ENCODE data around the gene PORCN.
"Not testable (repeated sequence)": the region's sequence is repeated elsewhere in the genome, so short reads cannot be mapped to it uniquely, and the experiment has no call there.

Gene PORCN

DNA sequence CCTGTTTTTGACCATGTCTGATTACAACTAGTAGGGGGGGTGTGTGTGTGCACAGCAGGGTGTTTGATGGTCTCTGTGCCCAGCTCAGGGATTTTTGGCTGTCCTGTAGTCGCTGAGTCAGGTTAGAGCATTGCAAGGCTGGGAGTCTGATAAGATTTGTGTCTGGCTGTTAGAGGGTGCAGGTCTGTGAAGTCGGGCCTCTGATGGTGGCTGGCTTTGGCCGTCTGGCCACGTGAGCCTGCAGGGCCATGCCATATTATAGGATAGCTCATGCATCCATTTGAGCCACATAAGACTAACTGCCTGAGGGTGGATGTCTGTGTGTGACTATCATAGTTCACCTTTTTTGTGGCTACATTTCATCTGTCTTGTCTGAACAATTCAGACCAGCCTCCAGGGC is 4.9 kb downstream of the PORCN start:
- DNase-seq (ENCODE audit: low spot score): no peak

DNA sequence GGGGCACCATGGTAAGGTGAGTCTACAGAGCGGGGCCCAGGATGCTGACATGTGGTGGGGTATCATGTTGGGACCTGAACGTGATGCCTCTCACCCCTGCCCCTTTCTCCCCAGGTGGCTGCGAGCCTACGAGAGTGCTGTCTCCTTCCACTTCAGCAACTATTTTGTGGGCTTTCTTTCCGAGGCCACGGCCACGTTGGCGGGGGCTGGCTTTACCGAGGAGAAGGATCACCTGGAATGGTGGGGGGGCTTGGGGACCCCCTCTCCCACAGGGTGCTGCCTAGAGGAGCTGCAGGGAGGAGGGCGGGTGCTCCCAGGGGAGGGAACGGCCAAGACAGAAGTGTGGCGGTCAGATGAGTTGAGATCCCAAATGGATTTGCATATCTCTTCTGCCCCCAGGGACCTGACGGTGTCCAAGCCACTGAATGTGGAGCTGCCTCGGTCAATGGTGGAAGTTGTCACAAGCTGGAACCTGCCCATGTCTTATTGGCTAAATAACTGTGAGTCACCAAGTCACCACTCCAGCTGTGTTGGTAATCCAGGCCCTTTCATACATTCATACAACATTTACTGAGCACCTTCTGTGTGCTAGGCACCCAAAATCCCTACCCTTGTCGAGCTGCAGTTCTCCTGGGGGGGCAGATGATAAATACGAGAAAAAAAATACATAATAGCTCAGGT is 5.5 kb downstream of the PORCN start:
- DNase-seq (ENCODE audit: low spot score): no peak

- DNase-seq (ENCODE audit: low spot score): no peak
These were observed 6.2 kb downstream of the PORCN start for GRCh38 chrX:48514868-48515460.

- no peak for DNase-seq (ENCODE audit: low spot score)
These were observed 7.0 kb downstream of the PORCN start for GRCh38 chrX:48515842-48516241.

DNA sequence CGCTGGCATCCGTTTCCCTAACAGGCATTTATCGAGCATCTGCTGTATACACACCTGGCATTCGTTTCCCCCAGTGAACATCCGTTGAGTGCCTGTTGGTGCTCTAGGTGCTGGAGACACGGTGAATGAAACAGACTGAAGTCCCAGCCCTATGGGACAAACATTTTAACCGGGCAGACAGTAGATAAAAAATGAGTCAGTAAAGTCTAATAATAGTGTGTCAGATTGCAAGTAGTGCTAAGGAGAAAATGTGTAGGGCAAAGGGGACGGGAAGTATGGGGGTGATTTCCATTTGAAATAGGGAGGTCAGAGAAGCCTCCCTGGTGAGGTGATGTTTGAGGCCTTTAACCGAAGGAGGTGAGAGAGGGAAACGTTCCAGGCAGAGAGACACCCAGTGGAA is 7.5 kb downstream of the PORCN start:
- DNase-seq (ENCODE audit: low spot score): no peak

- no peak for DNase-seq (ENCODE audit: low spot score)
These were observed 8.2 kb downstream of the PORCN start for GRCh38 chrX:48516987-48517386.

DNA sequence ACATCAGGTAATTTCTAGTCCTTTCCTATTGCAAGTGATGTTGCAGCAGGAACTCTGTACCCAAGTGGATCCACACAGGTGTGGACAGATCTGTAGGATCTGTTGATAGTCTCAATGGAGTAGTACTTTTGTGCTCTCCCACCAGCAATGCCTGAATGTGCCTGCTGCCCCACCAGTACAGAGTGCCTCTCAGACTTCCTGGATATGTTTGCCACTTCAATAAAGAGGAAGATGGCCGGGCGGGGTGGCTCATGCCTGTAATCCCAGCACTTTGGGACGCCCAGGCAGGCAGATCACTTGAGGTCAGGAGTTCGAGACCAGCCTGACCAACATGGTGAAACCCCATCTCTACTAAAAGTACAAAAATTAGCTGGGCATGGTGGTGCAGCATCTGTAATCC is 10.7 kb downstream of the PORCN start:
- DNase-seq (ENCODE audit: low spot score): not testable (repeated sequence)

GRCh38 chrX:48520455-48520854 is 11.7 kb downstream of the PORCN start:
- DNase-seq (ENCODE audit: low spot score): no peak

GRCh38 chrX:48520976-48521352 is 12.2 kb downstream of the PORCN start:
- DNase-seq (ENCODE audit: low spot score): no peak

DNA sequence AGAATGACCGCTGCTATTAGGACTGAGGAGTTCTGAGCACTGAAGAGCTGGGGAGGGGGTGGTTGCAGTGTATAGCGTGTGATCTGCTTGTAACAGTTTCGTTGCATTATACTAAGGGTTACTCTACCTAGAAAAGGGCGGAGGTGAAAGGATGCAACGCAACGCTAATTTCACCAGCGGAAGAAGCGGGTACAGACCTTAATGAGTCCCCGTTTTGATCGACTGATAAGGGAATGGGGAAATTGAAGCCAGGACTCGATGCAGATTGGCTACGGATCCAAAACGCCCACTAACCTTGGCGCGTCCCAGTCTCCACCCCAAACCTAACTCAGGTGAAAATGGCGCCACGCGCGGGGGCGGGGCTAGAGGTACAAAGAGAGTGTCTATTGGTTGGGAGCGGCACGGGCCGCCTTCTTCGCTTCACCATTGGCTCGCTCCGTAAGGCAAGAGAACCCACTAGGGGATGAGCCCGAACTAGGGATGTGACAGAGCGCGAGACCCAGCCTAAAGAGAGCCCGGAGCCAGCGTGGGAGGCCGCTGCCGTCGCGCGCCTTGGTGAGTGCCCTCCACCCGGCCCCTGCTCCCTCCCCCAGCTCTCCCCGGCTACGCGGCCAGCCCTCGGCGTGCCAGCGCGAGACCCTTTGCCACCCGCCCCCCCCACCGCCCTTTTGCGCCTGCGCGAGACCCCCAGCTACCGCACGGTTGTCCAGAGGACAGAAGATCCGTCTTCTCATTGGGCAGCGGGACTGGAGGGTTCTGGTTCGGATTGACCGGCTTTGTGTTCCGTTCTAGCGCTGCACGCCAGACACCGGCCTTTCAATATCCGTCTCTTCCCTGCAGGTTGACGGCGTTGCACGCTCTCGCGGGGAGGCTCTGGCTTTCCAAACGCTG is 12.8 kb downstream of the PORCN start, which contains the start of gene EBP:
EBP (plus strand) TSS at position 456 of the 891 bp plus-strand sequence. CDS start 1,964 bp downstream, outside the sequence.
- DNase-seq (ENCODE audit: low spot score): peak; percentile 73

- DNase-seq (ENCODE audit: low spot score): no peak
These were observed 13.5 kb downstream of the PORCN start for GRCh38 chrX:48522291-48522690.

DNA sequence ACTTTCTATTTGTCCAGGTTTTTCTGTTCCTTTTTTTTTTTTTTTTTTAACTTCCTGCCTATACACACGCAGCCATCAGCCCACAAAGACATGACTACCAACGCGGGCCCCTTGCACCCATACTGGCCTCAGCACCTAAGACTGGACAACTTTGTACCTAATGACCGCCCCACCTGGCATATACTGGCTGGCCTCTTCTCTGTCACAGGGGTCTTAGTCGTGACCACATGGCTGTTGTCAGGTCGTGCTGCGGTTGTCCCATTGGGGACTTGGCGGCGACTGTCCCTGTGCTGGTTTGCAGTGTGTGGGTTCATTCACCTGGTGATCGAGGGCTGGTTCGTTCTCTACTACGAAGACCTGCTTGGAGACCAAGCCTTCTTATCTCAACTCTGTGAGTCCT is 14.9 kb downstream of the PORCN start:
- DNase-seq (ENCODE audit: low spot score): no peak

- not testable (repeated sequence) for DNase-seq (ENCODE audit: low spot score)
These were observed 17.1 kb downstream of the PORCN start for GRCh38 chrX:48525853-48526252.

DNA sequence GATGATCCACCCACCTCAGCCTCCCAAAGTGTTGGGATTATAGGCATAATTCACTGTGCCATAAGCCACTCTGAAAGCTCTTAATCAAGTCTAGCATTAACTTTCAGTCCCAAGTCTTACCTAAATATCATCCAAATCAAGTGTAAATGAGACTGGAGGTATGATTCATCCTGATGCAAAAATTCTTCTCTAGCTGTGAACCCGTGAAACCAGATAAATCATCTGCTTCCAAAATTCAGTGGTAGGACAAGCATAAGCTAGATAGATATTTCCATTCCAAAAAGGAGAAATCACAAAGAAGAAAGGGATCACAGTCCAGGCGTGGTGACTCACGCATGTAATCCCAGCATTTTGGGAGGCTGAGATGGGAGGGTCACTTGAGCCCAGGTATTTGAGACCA is 21.9 kb downstream of the PORCN start:
- no peak for DNase-seq (ENCODE audit: low spot score)

- DNase-seq (ENCODE audit: low spot score): no peak
These were observed 22.7 kb downstream of the PORCN start for GRCh38 chrX:48531358-48531959.

- no peak for DNase-seq (ENCODE audit: low spot score)
These were observed 23.4 kb downstream of the PORCN start for GRCh38 chrX:48532161-48532560.

- DNase-seq (ENCODE audit: low spot score): no peak
These were observed 24.4 kb downstream of the PORCN start for GRCh38 chrX:48533165-48533564.

GRCh38 chrX:48538641-48539344 is 30.0 kb downstream of the PORCN start:
- no peak for DNase-seq (ENCODE audit: low spot score)

GRCh38 chrX:48539345-48540027 is 30.7 kb downstream of the PORCN start, which contains the start of gene TBC1D25:
Gene TBC1D25, plus strand, starts transcription at chrX:48539714. Its CDS starts 84 bp downstream, at chrX:48539798.
- peak; percentile 93 for DNase-seq (ENCODE audit: low spot score)

GRCh38 chrX:48540028-48540375 is 31.2 kb downstream of the PORCN start:
- DNase-seq (ENCODE audit: low spot score): peak; percentile 35

DNA sequence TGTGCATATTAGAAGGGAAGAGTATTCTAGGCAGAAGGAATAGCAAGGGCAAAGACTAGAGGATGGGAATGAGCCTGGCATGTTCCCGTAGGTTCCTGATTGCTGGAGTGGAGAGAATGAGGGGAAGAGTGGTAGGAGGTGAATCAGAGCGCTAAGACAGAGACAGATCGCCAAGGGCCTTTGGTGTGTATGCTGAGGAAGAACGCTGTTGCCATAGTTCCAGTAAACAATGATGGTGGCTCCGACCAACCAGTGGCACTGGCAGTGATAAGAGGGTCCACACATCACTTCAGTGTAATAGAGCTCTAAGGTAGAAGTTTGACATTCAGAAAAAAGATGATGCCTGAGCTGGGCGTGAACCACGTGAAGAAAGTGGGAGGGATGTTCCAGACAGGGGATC is 31.7 kb downstream of the PORCN start:
- DNase-seq (ENCODE audit: low spot score): no peak

Data from globus pallidus (tissue), 1 donor.